OCI-LY7 (cell line): ENCODE results near the gene MTHFD1L.

Source experiments
- EZH2phosphoT487 ChIP-seq: fragments of 200-600 bp; sonication (generic); IDR thresholded peaks from 2 replicates; pipeline ENCODE4 v1.6.1; 2018; ENCODE audit warnings: low read depth, borderline replicate concordance, mild to moderate bottlenecking, mixed run types, antibody characterized with exemption, low read length, moderate library complexity, mixed read lengths
- TF ChIP-seq, protein P1 (sequence below): fragments of 200-600 bp; sonication (generic); conservative IDR thresholded peaks from 2 replicates; pipeline ENCODE4 v1.5.1; 2014; ENCODE audit warnings: mild to moderate bottlenecking, antibody characterized with exemption, low read length, moderate library complexity, mixed read lengths

DNA sequence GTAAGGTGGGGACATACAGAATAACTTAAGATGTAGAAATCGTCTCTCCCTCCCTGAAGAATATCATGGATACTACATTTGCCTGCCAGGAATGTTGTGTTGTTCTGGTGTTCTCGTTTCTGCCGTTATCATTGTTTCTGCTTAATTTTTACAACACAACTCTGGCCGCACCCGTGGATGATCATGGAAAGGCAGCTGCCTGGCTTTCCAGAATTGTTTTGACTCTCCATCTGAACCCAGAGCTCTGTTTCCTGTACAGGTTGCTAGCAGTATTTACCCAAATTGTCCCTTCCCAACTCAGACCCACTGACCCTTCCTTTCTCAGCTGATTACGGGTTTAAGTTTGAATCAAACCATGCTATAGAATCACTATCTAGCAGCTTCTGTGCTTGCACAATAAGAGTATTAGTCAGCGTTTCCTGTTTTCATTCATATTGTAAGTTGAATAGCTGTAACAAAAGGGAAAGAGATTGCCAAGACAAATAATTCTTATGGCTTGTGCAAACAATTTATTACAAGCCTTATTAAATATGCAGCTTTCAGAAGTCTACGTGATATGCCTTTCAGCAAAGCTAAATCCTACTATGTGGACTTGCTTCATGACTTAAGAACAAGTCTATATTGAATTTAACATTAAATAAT is 139.0 kb downstream of the MTHFD1L start:
- TF ChIP-seq, protein P1, sequence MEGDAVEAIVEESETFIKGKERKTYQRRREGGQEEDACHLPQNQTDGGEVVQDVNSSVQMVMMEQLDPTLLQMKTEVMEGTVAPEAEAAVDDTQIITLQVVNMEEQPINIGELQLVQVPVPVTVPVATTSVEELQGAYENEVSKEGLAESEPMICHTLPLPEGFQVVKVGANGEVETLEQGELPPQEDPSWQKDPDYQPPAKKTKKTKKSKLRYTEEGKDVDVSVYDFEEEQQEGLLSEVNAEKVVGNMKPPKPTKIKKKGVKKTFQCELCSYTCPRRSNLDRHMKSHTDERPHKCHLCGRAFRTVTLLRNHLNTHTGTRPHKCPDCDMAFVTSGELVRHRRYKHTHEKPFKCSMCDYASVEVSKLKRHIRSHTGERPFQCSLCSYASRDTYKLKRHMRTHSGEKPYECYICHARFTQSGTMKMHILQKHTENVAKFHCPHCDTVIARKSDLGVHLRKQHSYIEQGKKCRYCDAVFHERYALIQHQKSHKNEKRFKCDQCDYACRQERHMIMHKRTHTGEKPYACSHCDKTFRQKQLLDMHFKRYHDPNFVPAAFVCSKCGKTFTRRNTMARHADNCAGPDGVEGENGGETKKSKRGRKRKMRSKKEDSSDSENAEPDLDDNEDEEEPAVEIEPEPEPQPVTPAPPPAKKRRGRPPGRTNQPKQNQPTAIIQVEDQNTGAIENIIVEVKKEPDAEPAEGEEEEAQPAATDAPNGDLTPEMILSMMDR: no peak
- no peak for TF ChIP-seq EZH2phosphoT487
